ENCODE measurements around the gene MACO1. TPM values are rescaled to one million over a fixed set of nuclear protein-coding genes. Genes with fewer than 3 reads are reported as not detected.
A peak's percentile ranks its signal among the peaks of the same experiment; 100 is the strongest.

MACO1 gene
- total and polyA plus RNA-seq, 9 of the 15 experiments (the other 6 are each of a cell fraction or from before 2014, with no cell fraction given): 4.6 to 28.4 (median 21.7) TPM

GRCh38 chr1:25431955-25432719 is 1.4 kb downstream of the MACO1 start (continued):
- 0 out of 2 replicates have a peak, but pooled peaks have one; percentile 8 for TF ChIP-seq MYC (IDR thresholded peaks at IDR 0.05; ENCODE audit: low read depth, low read length)
- no peak for TF ChIP-seq MYC (CRISPR knock-in tag; IDR thresholded peaks at IDR 0.05; ENCODE audit: borderline replicate concordance, low read depth)
- TF ChIP-seq SREBF2 (CRISPR knock-in tag; IDR thresholded peaks at IDR 0.05): no peak
- TF ChIP-seq FOXP1 (CRISPR knock-in tag; IDR thresholded peaks at IDR 0.05): peak; percentile 97
- TF ChIP-seq RERE (CRISPR knock-in tag; IDR thresholded peaks at IDR 0.05; ENCODE audit: borderline replicate concordance): no peak
- peak in 1 of 2 experiments; percentile 20 for TF ChIP-seq AFF1 (IDR thresholded peaks at IDR 0.05; ENCODE audit: low read depth in 1 of 2, partially characterized antibody in 2 of 2)
- no peak for TF ChIP-seq ZKSCAN3 (CRISPR knock-in tag; IDR thresholded peaks at IDR 0.05)
- TF ChIP-seq ZNF184 (CRISPR knock-in tag; IDR thresholded peaks at IDR 0.05): no peak
- no peak for TF ChIP-seq TAF1 (IDR thresholded peaks at IDR 0.05; ENCODE audit: control insufficient read depth, extremely low read depth, insufficient read depth, low read length, severe bottlenecking)
- 0 out of 4 replicates have a peak, but pooled peaks of 1 of the 2 experiments have one; percentile 10 for TF ChIP-seq MAZ (CRISPR knock-in tag; conservative IDR thresholded peaks at IDR 0.05 in 1 of 2, IDR thresholded peaks at IDR 0.05 in 1 of 2)
- peak; percentile 40; the same call in 1 of the 2 replicates for TF ChIP-seq CTBP1 (IDR thresholded peaks at IDR 0.05; ENCODE audit: borderline replicate concordance)
- TF ChIP-seq NFATC3 (IDR thresholded peaks at IDR 0.05): 0 out of 2 replicates have a peak, but pooled peaks have one; percentile 59
- peak; percentile 89 for TF ChIP-seq DACH1 (IDR thresholded peaks at IDR 0.05; ENCODE audit: partially characterized antibody)
- no peak for TF ChIP-seq BMI1 (IDR thresholded peaks at IDR 0.05; ENCODE audit: low read length)
- 0 out of 2 replicates have a peak, but pooled peaks have one; percentile 29 for TF ChIP-seq FOXJ2 (tag; IDR thresholded peaks at IDR 0.05)

All from K562 (cell line).